IMR-90 (cell line): ENCODE measurements around the gene DRC7.

Experiments
- CTCF ChIP-seq: conservative IDR thresholded peaks from 2 replicates; pipeline ENCODE4 v1.5.1; 2012; ENCODE audit warnings: mild to moderate bottlenecking, low read depth, low read length, improper control_type of control experiment
- POLR2A ChIP-seq: IDR thresholded peaks from 2 replicates; pipeline ENCODE4 v1.6.1; 2012; ENCODE audit warnings: mild to moderate bottlenecking, low read depth, low read length
- RAD21 ChIP-seq: IDR thresholded peaks from 2 replicates; pipeline ENCODE4 v1.6.1; 2012; ENCODE audit warnings: low read length, improper control_type of control experiment
- RCOR1 ChIP-seq: IDR thresholded peaks from 2 replicates; pipeline ENCODE4 v1.6.1; 2012; ENCODE audit warnings: mild to moderate bottlenecking, low read length, improper control_type of control experiment; ENCODE audit not compliant: insufficient replicate concordance

GRCh38 chr16:57708168-57708567, 13.6 kb downstream of the DRC7 start:
- TF ChIP-seq CTCF = no peak
- no peak for TF ChIP-seq POLR2A
- TF ChIP-seq RAD21 = no peak
- TF ChIP-seq RCOR1 = no peak
